GM10847 (cell line): ENCODE results near the gene CYP1A2.

Source experiments
- POLR2A ChIP-seq: IDR thresholded peaks from 2 replicates; pipeline ENCODE4 v1.6.1; 2011; ENCODE audit not compliant: insufficient read length; ENCODE audit errors: extremely low read depth

CYP1A2 gene, protein sequence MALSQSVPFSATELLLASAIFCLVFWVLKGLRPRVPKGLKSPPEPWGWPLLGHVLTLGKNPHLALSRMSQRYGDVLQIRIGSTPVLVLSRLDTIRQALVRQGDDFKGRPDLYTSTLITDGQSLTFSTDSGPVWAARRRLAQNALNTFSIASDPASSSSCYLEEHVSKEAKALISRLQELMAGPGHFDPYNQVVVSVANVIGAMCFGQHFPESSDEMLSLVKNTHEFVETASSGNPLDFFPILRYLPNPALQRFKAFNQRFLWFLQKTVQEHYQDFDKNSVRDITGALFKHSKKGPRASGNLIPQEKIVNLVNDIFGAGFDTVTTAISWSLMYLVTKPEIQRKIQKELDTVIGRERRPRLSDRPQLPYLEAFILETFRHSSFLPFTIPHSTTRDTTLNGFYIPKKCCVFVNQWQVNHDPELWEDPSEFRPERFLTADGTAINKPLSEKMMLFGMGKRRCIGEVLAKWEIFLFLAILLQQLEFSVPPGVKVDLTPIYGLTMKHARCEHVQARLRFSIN

DNA sequence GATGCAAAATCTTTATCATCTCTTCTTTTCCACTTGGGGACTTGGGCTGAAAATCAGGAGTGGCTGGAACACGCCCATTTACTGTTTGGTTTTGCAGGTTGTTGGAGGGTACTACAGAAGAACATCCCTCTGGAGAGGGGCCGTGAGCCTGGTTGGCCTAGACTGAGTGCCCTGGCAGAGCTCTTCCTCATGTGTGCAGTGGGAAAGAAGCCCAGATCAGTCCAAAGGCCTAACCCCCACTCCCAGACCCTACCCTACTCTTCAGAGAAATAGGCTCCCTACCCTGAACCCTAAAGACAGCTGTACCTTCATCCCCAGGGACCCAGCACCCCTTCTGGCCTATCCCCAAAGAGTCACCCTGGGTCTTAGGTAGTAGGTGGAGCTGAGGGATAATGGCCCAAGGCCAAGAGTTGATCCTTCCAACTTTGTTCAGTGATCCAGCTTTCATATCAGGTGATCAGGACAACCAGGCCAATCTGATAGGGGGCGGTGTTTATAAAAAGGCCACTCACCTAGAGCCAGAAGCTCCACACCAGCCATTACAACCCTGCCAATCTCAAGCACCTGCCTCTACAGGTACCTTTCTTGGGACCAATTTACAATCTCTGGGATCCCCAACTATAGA, at the start of gene CYP1A2:
TSS of gene CYP1A2 (plus strand) at position 524 of the 625 bp plus-strand sequence. CDS start 894 bp downstream, outside the sequence.
- no peak for TF ChIP-seq POLR2A

DNA sequence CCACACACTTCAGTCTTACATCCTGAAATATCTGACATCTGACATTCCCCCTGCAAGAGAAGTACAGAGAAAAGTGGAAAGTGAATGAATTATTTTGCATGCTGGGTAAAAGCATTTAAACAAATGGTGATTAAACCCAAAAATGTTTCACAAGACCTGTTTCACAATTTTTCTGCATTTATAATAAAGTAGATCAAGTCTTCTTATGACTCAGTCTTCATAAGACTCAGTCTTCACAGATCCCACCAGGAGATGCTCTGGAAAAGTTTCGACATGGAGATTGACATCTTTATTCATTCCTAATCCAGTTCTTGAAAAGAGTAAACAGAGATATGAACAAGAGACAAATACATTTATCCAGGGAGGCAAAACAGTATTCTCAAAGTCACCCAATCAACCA, 39.6 kb upstream of the CYP1A2 start:
- no peak for TF ChIP-seq POLR2A

- TF ChIP-seq POLR2A = no peak
These were observed 38.8 kb upstream of the CYP1A2 start for GRCh38 chr15:74709892-74710291.

GRCh38 chr15:74710319-74711094, 38.1 kb upstream of the CYP1A2 start:
- TF ChIP-seq POLR2A = no peak

DNA sequence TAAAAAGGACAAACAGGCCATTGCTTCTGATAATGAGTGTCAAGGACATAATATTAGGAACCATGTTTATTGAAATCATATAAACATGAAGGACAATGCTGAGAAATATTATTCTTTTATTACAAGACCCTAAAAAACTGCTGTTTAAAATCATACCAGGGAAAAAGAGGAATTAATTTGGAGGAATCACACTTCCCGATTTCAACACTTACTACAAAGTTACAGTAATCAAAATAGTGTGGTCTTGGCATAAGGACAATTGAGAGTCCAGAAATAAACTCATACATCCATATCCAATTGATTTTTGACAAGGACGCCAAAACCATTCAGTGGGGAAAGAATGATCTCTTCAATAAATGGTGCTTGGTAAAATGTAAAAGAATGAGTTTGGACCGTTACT, 36.3 kb upstream of the CYP1A2 start:
- TF ChIP-seq POLR2A = no peak

DNA sequence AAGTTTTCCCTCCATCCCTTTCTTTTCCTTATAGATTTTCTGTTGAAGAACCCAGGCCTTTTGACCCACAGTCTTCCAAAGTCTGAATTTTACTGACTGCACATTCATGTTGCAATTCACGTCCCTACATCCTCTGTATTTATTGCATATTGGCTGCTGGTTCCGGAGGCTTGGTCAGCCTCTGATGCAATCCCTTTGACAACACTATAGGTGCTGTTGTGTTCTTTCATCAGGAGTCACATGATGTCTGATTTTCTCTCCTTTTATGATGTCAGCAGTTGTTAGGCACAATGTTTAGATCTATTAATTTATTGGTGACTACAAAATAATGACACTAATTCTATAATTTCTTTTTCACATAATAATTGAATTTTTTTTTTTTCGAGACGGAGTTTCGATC, 32.0 kb upstream of the CYP1A2 start:
- no peak for TF ChIP-seq POLR2A

DNA sequence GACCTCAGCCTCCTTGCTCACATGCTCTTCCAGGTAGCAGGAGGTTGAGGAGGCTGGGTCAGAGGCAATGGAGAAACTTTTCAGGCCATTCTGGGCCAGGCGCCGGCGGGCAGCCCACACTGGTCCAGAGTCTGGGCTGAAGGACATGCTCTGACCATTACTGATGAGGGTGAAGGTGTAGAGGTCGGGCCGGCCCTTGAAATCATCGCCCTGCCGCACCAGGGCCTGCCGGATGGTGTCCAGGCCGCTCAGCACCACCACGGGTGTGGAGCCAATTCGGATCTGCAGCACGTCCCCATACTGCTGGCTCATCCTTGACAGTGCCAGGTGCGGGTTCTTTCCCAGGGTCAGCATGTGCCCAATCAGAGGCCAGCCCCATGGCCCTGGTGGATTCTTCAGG, 26.1 kb upstream of the CYP1A2 start:
- TF ChIP-seq POLR2A = no peak

DNA sequence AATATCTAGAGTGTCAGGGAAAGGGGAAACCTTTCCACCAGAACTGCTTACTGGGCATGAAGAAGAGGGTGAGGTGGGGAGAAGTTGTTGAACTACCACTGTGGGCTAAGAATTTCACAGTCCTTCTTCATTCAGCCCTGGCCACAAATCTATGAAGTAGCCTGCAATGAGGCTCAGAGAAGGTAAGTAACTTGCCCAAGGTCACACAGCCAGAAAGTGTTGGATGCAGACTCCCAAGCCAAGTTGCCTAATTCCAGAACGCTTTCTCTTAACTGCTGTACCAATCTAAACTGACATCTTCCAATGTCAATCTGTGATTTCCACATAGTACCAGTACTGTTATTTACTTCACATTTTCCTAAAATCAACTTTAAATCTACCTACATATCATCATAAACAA, 25.5 kb upstream of the CYP1A2 start:
- no peak for TF ChIP-seq POLR2A

GRCh38 chr15:74723754-74724334, 24.8 kb upstream of the CYP1A2 start:
- no peak for TF ChIP-seq POLR2A

- TF ChIP-seq POLR2A = no peak
These were observed 23.9 kb upstream of the CYP1A2 start for GRCh38 chr15:74724570-74725224.

DNA sequence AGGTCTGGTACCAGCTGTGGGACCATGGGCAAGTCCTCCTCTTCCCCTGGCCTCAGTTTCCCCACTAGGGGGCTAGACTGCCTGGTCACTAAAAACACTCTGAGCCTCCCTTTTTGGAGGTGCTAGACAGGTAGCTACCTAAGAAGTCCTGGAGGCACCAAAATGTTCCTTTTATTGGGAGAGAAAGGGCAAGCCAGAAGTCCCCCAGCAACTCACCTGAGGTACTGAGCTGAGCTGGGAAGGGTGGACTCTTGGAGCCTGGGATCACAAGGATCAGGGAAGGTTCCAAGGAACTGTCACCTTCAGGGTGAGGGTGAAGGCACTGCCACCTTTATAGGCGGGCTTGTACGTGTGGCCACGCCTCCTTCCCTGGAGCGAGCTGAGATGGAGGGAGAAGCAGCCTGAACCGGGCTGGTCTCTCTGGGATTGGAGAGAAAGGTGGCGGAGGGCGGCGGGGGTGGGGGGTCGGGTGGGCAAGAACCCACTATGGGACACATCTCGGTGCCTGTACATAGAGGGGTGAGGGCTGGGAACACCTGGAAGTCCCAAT, 23.3 kb upstream of the CYP1A2 start, which contains the start of gene CYP1A1:
TSS of gene CYP1A1 (minus strand) at position 304 of the 550 bp plus-strand sequence. CDS start 2,431 bp downstream, outside the sequence.
- TF ChIP-seq POLR2A = no peak

DNA sequence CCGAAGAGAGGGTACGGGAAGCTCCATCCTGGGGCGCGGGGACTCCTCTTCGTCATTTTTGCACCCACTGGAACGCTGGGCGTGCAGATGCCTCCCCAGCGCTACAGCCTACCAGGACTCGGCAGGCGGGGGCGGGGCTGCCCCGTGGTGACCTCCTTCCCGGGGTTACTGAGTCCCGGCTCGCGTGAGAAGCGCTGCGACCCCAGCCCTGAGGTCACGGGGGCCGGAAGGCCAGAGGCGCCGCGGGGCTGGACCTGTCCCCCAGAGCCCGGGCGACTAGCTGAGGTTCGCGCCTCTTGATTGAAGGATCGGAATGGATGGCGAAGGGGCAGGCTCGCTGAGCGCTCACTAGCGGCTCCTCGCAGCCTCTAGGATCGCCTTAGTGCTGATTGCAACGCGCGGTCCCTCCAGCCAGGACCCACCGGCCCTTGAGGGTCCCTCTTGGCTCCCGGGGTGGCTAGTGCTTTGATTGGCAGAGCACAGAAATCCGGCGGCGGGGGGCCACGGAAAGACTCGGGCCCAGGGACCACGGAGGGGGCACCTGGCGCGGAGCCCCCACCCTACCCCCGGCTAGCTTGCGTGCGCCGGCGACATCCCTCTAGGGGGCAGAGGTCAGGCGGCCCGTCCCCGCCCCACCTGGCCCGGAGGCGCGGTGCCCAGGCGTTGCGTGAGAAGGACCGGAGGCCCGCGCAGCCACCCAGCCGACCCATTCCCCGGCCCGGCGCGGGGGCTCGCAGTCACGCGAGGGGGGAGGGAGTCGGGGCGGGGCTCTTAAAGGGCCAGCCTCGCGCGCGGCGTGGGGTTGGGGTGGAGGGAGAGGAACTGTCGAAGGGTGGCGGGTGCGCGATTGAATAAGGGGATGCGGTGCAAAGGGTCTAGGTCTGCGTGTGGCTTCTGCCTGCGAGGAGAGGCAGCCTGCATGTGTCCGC, 22.5 kb upstream of the CYP1A2 start:
- no peak for TF ChIP-seq POLR2A

GRCh38 chr15:74726774-74727164, 21.9 kb upstream of the CYP1A2 start:
- TF ChIP-seq POLR2A = no peak
